ENCODE measurements around the gene GHRL.

The GHRL gene

GRCh38 chr3:10317961-10318350 is 25.2 kb upstream of the GHRL start:
- H3K36me3 ChIP-seq, result peaks cover 47% of the 10 kb centered on the region
- H3K4me1 ChIP-seq (ENCODE audit: control insufficient read depth in 1 of 2, insufficient read depth in 1 of 2, low read depth in 1 of 2, low read length in 1 of 2), result peaks cover 17% of the 10 kb centered on the region in 2 experiments
- H3K27me3 ChIP-seq, result no peaks in the 10 kb centered on the region
- TF ChIP-seq CTCF (IDR thresholded peaks at IDR 0.05), result no peak
- H3K4me3 ChIP-seq (ENCODE audit: low read depth in 1 of 2, low read length in 1 of 2), result no peak overlapping the region
- H3K9me3 ChIP-seq, result no peaks in the 10 kb centered on the region
- H3K27ac ChIP-seq, result no peak overlapping the region

GRCh38 chr3:10317311-10317960 is 24.7 kb upstream of the GHRL start:
- peaks cover 17 to 23% of the 10 kb centered on the region in 2 experiments for H3K4me1 ChIP-seq (ENCODE audit: control insufficient read depth in 1 of 2, insufficient read depth in 1 of 2, low read depth in 1 of 2, low read length in 1 of 2)
- no peaks in the 10 kb centered on the region for H3K9me3 ChIP-seq
- H3K27me3 ChIP-seq, result no peaks in the 10 kb centered on the region
- no peak for TF ChIP-seq CTCF (IDR thresholded peaks at IDR 0.05)
- H3K4me3 ChIP-seq (ENCODE audit: low read depth in 1 of 2, low read length in 1 of 2), result no peak overlapping the region
- H3K27ac ChIP-seq, result no peak overlapping the region
- H3K36me3 ChIP-seq, result peaks cover 53% of the 10 kb centered on the region

GRCh38 chr3:10315771-10316344 is 23.1 kb upstream of the GHRL start:
- TF ChIP-seq CTCF (IDR thresholded peaks at IDR 0.05), result no peak
- H3K9me3 ChIP-seq, result no peaks in the 10 kb centered on the region
- H3K27me3 ChIP-seq, result no peaks in the 10 kb centered on the region
- no peak overlapping the region for H3K4me3 ChIP-seq (ENCODE audit: low read depth in 1 of 2, low read length in 1 of 2)
- peaks cover 14 to 23% of the 10 kb centered on the region in 2 experiments for H3K4me1 ChIP-seq (ENCODE audit: control insufficient read depth in 1 of 2, insufficient read depth in 1 of 2, low read depth in 1 of 2, low read length in 1 of 2)
- H3K36me3 ChIP-seq, result peaks cover 67% of the 10 kb centered on the region
- H3K27ac ChIP-seq, result no peak overlapping the region

GRCh38 chr3:10315101-10315500 is 22.4 kb upstream of the GHRL start:
- TF ChIP-seq CTCF (IDR thresholded peaks at IDR 0.05), result no peak
- Histone ChIP-seq H3K4me1 (ENCODE audit: control insufficient read depth in 1 of 2, insufficient read depth in 1 of 2, low read depth in 1 of 2, low read length in 1 of 2) (peaks cover 8 to 17% of the 10 kb centered on the region in 2 experiments), H3K4me3 (ENCODE audit: low read depth in 1 of 2, low read length in 1 of 2) (no peak overlapping the region), H3K27me3 (no peaks in the 10 kb centered on the region), H3K27ac (no peak overlapping the region), H3K36me3 (peaks cover 75% of the 10 kb centered on the region), H3K9me3 (no peaks in the 10 kb centered on the region)

GRCh38 chr3:10312861-10313260 is 20.1 kb upstream of the GHRL start:
- Histone ChIP-seq H3K4me3 (ENCODE audit: low read depth in 1 of 2, low read length in 1 of 2) (no peak overlapping the region), H3K27ac (peak overlapping the region; percentile 14), H3K27me3 (no peaks in the 10 kb centered on the region), H3K36me3 (peaks cover 77% of the 10 kb centered on the region), H3K4me1 (ENCODE audit: control insufficient read depth in 1 of 2, insufficient read depth in 1 of 2, low read depth in 1 of 2, low read length in 1 of 2) (peaks cover 0 to 9% of the 10 kb centered on the region in 2 experiments), H3K9me3 (no peaks in the 10 kb centered on the region)
- TF ChIP-seq CTCF (IDR thresholded peaks at IDR 0.05), result no peak

All from neutrophil (primary cell).